Stimulated activated CD4-positive, alpha-beta T cell treated with anti-CD3 and anti-CD28 coated beads, TNF-alpha, amount 100 ng/mL, for 1 hour (primary cell): ENCODE data around the gene BANK1.

Source experiments
- DNase-seq, 3 donors: peaks; one replicate each; pipeline ENCODE4 v3.0.0-alpha.2; 2020; ENCODE audit warnings: low read depth in 3 of 3, low spot score in 1 of 3

Gene BANK1

GRCh38 chr4:101790521-101791181 is at the start of gene BANK1:
Gene BANK1, plus strand, starts transcription at chr4:101790730. Its CDS starts 151 bp downstream, at chr4:101790881.
- peak in 2 of 3 donors; percentile 1 to 5 for DNase-seq

GRCh38 chr4:101753721-101754120 is 36.8 kb upstream of the BANK1 start:
- DNase-seq, result no peak

- no peak for DNase-seq
Measured at GRCh38 chr4:101756181-101756580, 34.3 kb upstream of the BANK1 start.

GRCh38 chr4:101761405-101761804 is 29.1 kb upstream of the BANK1 start:
- no peak for DNase-seq

GRCh38 chr4:101762025-101762424 is 28.5 kb upstream of the BANK1 start:
- no peak for DNase-seq

- DNase-seq, result no peak
Measured at GRCh38 chr4:101762534-101762933, 28.0 kb upstream of the BANK1 start.

GRCh38 chr4:101763576-101763975 is 27.0 kb upstream of the BANK1 start:
- no peak for DNase-seq

GRCh38 chr4:101774807-101775206 is 15.7 kb upstream of the BANK1 start:
- no peak for DNase-seq

- no peak for DNase-seq
Measured at GRCh38 chr4:101777431-101777830, 13.1 kb upstream of the BANK1 start.

GRCh38 chr4:101780284-101780683 is 10.2 kb upstream of the BANK1 start:
- DNase-seq, result no peak

GRCh38 chr4:101782546-101782945 is 8.0 kb upstream of the BANK1 start:
- DNase-seq, result no peak

GRCh38 chr4:101784957-101785356 is 5.6 kb upstream of the BANK1 start:
- DNase-seq, result no peak

- DNase-seq, result no peak
Measured at GRCh38 chr4:101785486-101785885, 5.0 kb upstream of the BANK1 start.

- DNase-seq, result no peak
Measured at GRCh38 chr4:101787701-101788316, 2.7 kb upstream of the BANK1 start.

- no peak for DNase-seq
Measured at GRCh38 chr4:101791182-101791558, 640 bp downstream of the BANK1 start.

GRCh38 chr4:101792056-101792590 is 1.6 kb downstream of the BANK1 start:
- DNase-seq, result no peak

GRCh38 chr4:101793397-101793796 is 2.9 kb downstream of the BANK1 start:
- DNase-seq, result no peak

GRCh38 chr4:101794806-101795205 is 4.3 kb downstream of the BANK1 start:
- no peak for DNase-seq

- DNase-seq, result no peak
Measured at GRCh38 chr4:101795704-101796103, 5.2 kb downstream of the BANK1 start.

- no peak for DNase-seq
Measured at GRCh38 chr4:101801958-101802357, 11.4 kb downstream of the BANK1 start.

GRCh38 chr4:101806914-101807313 is 16.4 kb downstream of the BANK1 start:
- DNase-seq, result no peak

- no peak for DNase-seq
Measured at GRCh38 chr4:101807351-101807750, 16.8 kb downstream of the BANK1 start.

- DNase-seq, result no peak
Measured at GRCh38 chr4:101813604-101814003, 23.1 kb downstream of the BANK1 start.
